IMR-90 (cell line): ENCODE measurements around the gene NR1H4. TPM values are rescaled to one million over a fixed set of nuclear protein-coding genes. Genes with fewer than 3 reads are reported as not detected.

Experiments used
- ATAC-seq: fragments of 200-7000 bp; cut with Tn5 transposase; 2 replicates; pipeline ENCODE4 v1.9.1; 2020; ENCODE audit warnings: low read depth, mild to moderate bottlenecking, moderate library complexity
- BruUV-seq: library from RNA; stranded (reverse); fragments of 400-500 nt; replicated peaks from 2 replicates; lab custom pipeline; 2021; lab: Mats Ljungman, UMichigan
- CTCF ChIA-PET: fragments of 300-600 bp; formaldehyde crosslinking; extraction: SDS; loops from one replicate; lab custom pipeline; 2021; ENCODE audit warnings: antibody characterized with exemption; lab: Yijun Ruan, JAX
- POLR2A ChIA-PET: fragments of 300-600 bp; sonication (Branson Sonifier 250); formaldehyde crosslinking; loops from one replicate; lab custom pipeline; 2022; ENCODE audit warnings: antibody characterized with exemption; ENCODE audit not compliant: unreplicated experiment; lab: Charles Lee
- DNase-seq: peaks from one replicate; pipeline ENCODE4 v3.0.0; 2013
- H2AFZ ChIP-seq: replicated peaks from 2 replicates; pipeline ENCODE3; 2013; ENCODE audit warnings: low read length, mild to moderate bottlenecking; ENCODE audit not compliant: poor library complexity
- H2AK5ac ChIP-seq: 2 replicates; pipeline ENCODE4 v1.6.1; 2013; ENCODE audit warnings: low read depth, low read length, inconsistent platforms
- H2AK9ac ChIP-seq: replicated peaks from 2 replicates; pipeline ENCODE3; 2013; ENCODE audit warnings: mild to moderate bottlenecking, low read depth, low read length, moderate library complexity; ENCODE audit not compliant: poor library complexity
- H2BK120ac ChIP-seq: 2 replicates; pipeline ENCODE4 v1.6.1; 2013; ENCODE audit warnings: low read depth, low read length, inconsistent platforms
- H2BK15ac ChIP-seq: 3 replicates; pipeline ENCODE4 v1.6.1; 2013; ENCODE audit warnings: low read depth, low read length, inconsistent platforms
- H2BK20ac ChIP-seq: 2 replicates; pipeline ENCODE4 v1.6.1; 2013; ENCODE audit warnings: low read depth, mild to moderate bottlenecking, inconsistent platforms, low read length, moderate library complexity
- H2BK5ac ChIP-seq: 2 replicates; pipeline ENCODE4 v1.6.1; 2013; ENCODE audit warnings: mild to moderate bottlenecking, low read depth, low read length, inconsistent platforms; ENCODE audit not compliant: poor library complexity, severe bottlenecking
- H3K14ac ChIP-seq: replicated peaks from 2 replicates; pipeline ENCODE4 v1.6.1; 2013; ENCODE audit warnings: low read depth, low read length, inconsistent platforms
- H3K18ac ChIP-seq: 2 replicates; pipeline ENCODE4 v1.6.1; 2013; ENCODE audit warnings: low read depth, low read length, control low read depth
- H3K23ac ChIP-seq: 2 replicates; pipeline ENCODE4 v1.6.1; 2013; ENCODE audit warnings: low read depth, low read length, inconsistent platforms
- H3K27ac ChIP-seq: 2 replicates; pipeline ENCODE4 v1.5.1; 2013; ENCODE audit warnings: mild to moderate bottlenecking, control low read depth, low read length; ENCODE audit not compliant: insufficient read depth
- H3K27me3 ChIP-seq: 2 replicates; pipeline ENCODE4 v1.6.1; 2013; ENCODE audit warnings: low read length; ENCODE audit not compliant: control insufficient read depth, insufficient read depth
- H3K36me3 ChIP-seq: 2 replicates; pipeline ENCODE4 v1.6.1; 2013; ENCODE audit warnings: low read length, mixed read lengths; ENCODE audit not compliant: control insufficient read depth, insufficient read depth
- H3K4ac ChIP-seq: 2 replicates; pipeline ENCODE4 v1.6.1; 2013; ENCODE audit warnings: low read depth, low read length, inconsistent platforms
- H3K4me1 ChIP-seq: 2 replicates; pipeline ENCODE4 v1.6.1; 2013; ENCODE audit warnings: low read length, mixed read lengths; ENCODE audit not compliant: control insufficient read depth, insufficient read depth
- H3K4me2 ChIP-seq: 2 replicates; pipeline ENCODE4 v1.6.1; 2013; ENCODE audit warnings: low read depth, mild to moderate bottlenecking, control low read depth, low read length, moderate library complexity
- H3K4me3 ChIP-seq: 2 replicates; pipeline ENCODE4 v1.5.1; 2013; ENCODE audit warnings: low read depth, mild to moderate bottlenecking, control low read depth, low read length, moderate library complexity; ENCODE audit not compliant: insufficient read depth
- H3K56ac ChIP-seq: 2 replicates; pipeline ENCODE4 v1.6.1; 2013; ENCODE audit warnings: low read length, inconsistent platforms; ENCODE audit not compliant: insufficient read depth; ENCODE audit errors: extremely low read depth
- H3K79me1 ChIP-seq, 2 experiments: 2 replicates each; pipeline ENCODE4 v1.6.1; 2013; ENCODE audit warnings: low read length in 2 of 2, inconsistent platforms in 1 of 2, low read depth in 1 of 2
- H3K9ac ChIP-seq: 2 replicates; pipeline ENCODE4 v1.6.1; 2013; ENCODE audit warnings: low read depth, low read length, control low read depth
- H3K9me1 ChIP-seq: 2 replicates; pipeline ENCODE4 v1.6.1; 2013; ENCODE audit warnings: low read length, inconsistent platforms; ENCODE audit not compliant: insufficient read depth
- H3K9me3 ChIP-seq: 2 replicates; pipeline ENCODE4 v1.6.1; 2013; ENCODE audit warnings: low read length; ENCODE audit not compliant: control insufficient read depth, insufficient read depth
- H4K20me1 ChIP-seq: 2 replicates; pipeline ENCODE4 v1.6.1; 2013; ENCODE audit warnings: low read length, inconsistent platforms; ENCODE audit not compliant: insufficient read depth
- H4K5ac ChIP-seq: 2 replicates; pipeline ENCODE4 v1.6.1; 2013; ENCODE audit warnings: mild to moderate bottlenecking, low read depth, low read length, control low read depth
- H4K8ac ChIP-seq, 2 experiments: 2 replicates each; pipeline ENCODE4 v1.6.1; 2013; ENCODE audit warnings: low read depth in 2 of 2, low read length in 2 of 2, control low read depth in 1 of 2, inconsistent platforms in 1 of 2
- H4K91ac ChIP-seq: 2 replicates; pipeline ENCODE4 v1.6.1; 2013; ENCODE audit warnings: low read depth, low read length, inconsistent platforms; ENCODE audit not compliant: insufficient read depth
- BHLHE40 ChIP-seq: fragments of 150-350 bp; IDR thresholded peaks from 2 replicates; pipeline ENCODE4 v1.6.1; 2016; ENCODE audit warnings: mild to moderate bottlenecking, low read depth, low read length
- CTCF ChIP-seq: conservative IDR thresholded peaks from 2 replicates; pipeline ENCODE4 v1.5.1; 2012; ENCODE audit warnings: mild to moderate bottlenecking, low read depth, low read length, improper control_type of control experiment
- ELK1 ChIP-seq: fragments of 150-350 bp; IDR thresholded peaks from 2 replicates; pipeline ENCODE4 v1.6.1; 2016; ENCODE audit warnings: low read depth, mild to moderate bottlenecking, low read length, moderate library complexity, borderline replicate concordance
- FOS ChIP-seq: fragments of 150-350 bp; IDR thresholded peaks from 2 replicates; pipeline ENCODE4 v1.6.1; 2016; ENCODE audit warnings: low read depth, low read length
- MAFK ChIP-seq: IDR thresholded peaks from 2 replicates; pipeline ENCODE4 v1.6.1; 2012; ENCODE audit warnings: low read depth, low read length, improper control_type of control experiment
- MAZ ChIP-seq: IDR thresholded peaks from 2 replicates; pipeline ENCODE4 v1.6.1; 2012; ENCODE audit warnings: low read depth, mild to moderate bottlenecking, low read length, improper control_type of control experiment, moderate library complexity, borderline replicate concordance
- MXI1 ChIP-seq: IDR thresholded peaks from 2 replicates; pipeline ENCODE4 v1.6.1; 2012; ENCODE audit warnings: low read depth, mild to moderate bottlenecking, low read length, moderate library complexity, borderline replicate concordance
- NFE2L2 ChIP-seq: fragments of 150-350 bp; IDR thresholded peaks from 2 replicates; pipeline ENCODE4 v1.6.1; 2016; ENCODE audit warnings: low read depth, mild to moderate bottlenecking, low read length
- POLR2A ChIP-seq: IDR thresholded peaks from 2 replicates; pipeline ENCODE4 v1.6.1; 2012; ENCODE audit warnings: mild to moderate bottlenecking, low read depth, low read length
- WGBS, 2 experiments: methylation state at CpG; one replicate each; pipeline versions ENCODE4 v1.1.5 to v1.1.7; 2013; ENCODE audit warnings: missing lambda C conversion rate in 2 of 2; ENCODE audit not compliant: insufficient read length in 1 of 2; ENCODE audit errors: extremely low coverage in 2 of 2; 5-methylcytosine and 5-hydroxymethylcytosine counted together
- dilution Hi-C: fragments of 300-500 bp; cut with HindIII; formaldehyde crosslinking; loops from one replicate; pipeline ENCODE4 v1.14.3; 2018; ENCODE audit warnings: low sequenced_read_pairs; ENCODE audit not compliant: unreplicated experiment
- in situ Hi-C: fragments of 300-500 bp; cut with MboI; formaldehyde crosslinking; loops from 3 replicates; pipeline ENCODE4 v1.14.3; 2019; ENCODE audit warnings: low sequenced_read_pairs, inconsistent platforms, mixed read lengths
- intact Hi-C: fragments of 100-400 bp; cut with micrococcal nuclease; formaldehyde crosslinking; loops from 2 replicates; pipeline ENCODE4 v1.10.0; 2022
- polyA plus RNA-seq, 3 experiments: library from polyadenylated mRNA; depleted of rRNA; stranded (reverse); fragments of >200 nt; gene quantifications; 2 replicates each; pipeline ENCODE4 v1.2.3, GENCODE V29; 2012; ENCODE audit warnings: low replicate concordance in 1 of 3
- total RNA-seq: library from RNA; depleted of rRNA; stranded (reverse); fragments of >200 nt; gene quantifications from 2 replicates; pipeline ENCODE4 v1.2.3, GENCODE V29; 2012
- TF ChIP-seq, protein P1 (sequence below): fragments of 150-350 bp; IDR thresholded peaks from 2 replicates; pipeline ENCODE4 v1.6.1; 2017; ENCODE audit warnings: mild to moderate bottlenecking, antibody characterized with exemption, low read length, low read depth

The NR1H4 gene
- total and polyA plus RNA-seq, 2 of the 4 experiments (the other 2 are of a cell fraction): not detected

DNA sequence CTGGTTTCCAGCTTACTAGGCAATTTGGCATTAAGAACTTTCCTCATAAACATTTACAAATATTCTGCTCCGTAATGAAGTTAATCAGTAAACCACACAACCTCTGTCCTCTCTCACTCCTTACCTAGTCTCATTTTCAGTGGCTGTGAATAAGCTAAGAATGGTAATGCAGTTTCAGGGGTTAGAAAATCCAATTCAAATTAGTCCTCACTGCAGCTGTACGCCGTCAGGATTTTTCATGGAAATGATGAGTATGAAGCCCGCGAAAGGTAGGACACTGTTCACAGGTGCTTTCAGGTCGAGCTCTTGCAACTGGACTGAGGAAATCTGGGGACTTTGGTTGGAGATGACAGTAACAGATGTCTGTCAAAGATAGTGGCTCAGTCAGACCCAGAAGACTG, 29.6 kb downstream of the NR1H4 start:
- Histone ChIP-seq H2BK20ac (no peak overlapping the region), H3K9me1 (no peaks in the 10 kb centered on the region), H4K91ac (no peak overlapping the region), H3K4ac (no peak overlapping the region), H3K9ac (no peak overlapping the region), H2BK120ac (no peak overlapping the region), H4K5ac (no peak overlapping the region), H3K27me3 (no peaks in the 10 kb centered on the region), H2AFZ (no peak overlapping the region), H2AK5ac (no peak overlapping the region), H4K8ac (no peak overlapping the region), H3K56ac (no peak overlapping the region), H3K18ac (no peak overlapping the region), H3K79me1 (no peaks in the 10 kb centered on the region), H3K4me3 (no peak overlapping the region), H3K27ac (no peak overlapping the region), H3K9me3 (no peaks in the 10 kb centered on the region), H3K14ac (no peak overlapping the region), H3K36me3 (no peaks in the 10 kb centered on the region), H4K20me1 (no peaks in the 10 kb centered on the region), H3K4me2 (no peak overlapping the region), H2AK9ac (no peak overlapping the region), H3K23ac (no peak overlapping the region), H2BK5ac (no peak overlapping the region), H3K4me1 (no peaks in the 10 kb centered on the region), H2BK15ac (no peak overlapping the region)
- dilution Hi-C loops (no loop called here), intact Hi-C loops (no loop called here), in situ Hi-C loops (no loop called here)
- BruUV-seq: no TSS peak
- TF ChIP-seq, protein P1, sequence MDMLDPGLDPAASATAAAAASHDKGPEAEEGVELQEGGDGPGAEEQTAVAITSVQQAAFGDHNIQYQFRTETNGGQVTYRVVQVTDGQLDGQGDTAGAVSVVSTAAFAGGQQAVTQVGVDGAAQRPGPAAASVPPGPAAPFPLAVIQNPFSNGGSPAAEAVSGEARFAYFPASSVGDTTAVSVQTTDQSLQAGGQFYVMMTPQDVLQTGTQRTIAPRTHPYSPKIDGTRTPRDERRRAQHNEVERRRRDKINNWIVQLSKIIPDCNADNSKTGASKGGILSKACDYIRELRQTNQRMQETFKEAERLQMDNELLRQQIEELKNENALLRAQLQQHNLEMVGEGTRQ: no peak
- TF ChIP-seq BHLHE40 (no peak), CTCF (no peak), MAZ (no peak), FOS (no peak), NFE2L2 (no peak), MXI1 (no peak), MAFK (no peak), ELK1 (no peak), POLR2A (no peak)
- no peak for DNase-seq
- WGBS, 2 experiments: 73% methylated on average over 3 of the region's 6 CpGs; no CpG with 5 or more reads in 1 of the 2 experiments
- CTCF ChIA-PET: no interaction called here
- no peak for ATAC-seq
- POLR2A ChIA-PET: no interaction called here
